Brain microvascular endothelial cell (primary cell): ENCODE data around the gene PACRG.
A peak's percentile ranks its signal among the peaks of the same experiment; 100 is the strongest.
"Not testable (repeated sequence)": the region's sequence is repeated elsewhere in the genome, so short reads cannot be mapped to it uniquely, and the experiment has no call there.

Experiments
- DNase-seq: peaks from one replicate; pipeline ENCODE4 v3.0.0-alpha.2; 2020
- H3K27ac ChIP-seq: fragments of 250-450 bp; sonication (Bioruptor Pico); 2 replicates; pipeline ENCODE4 v1.5.1; 2020; ENCODE audit warnings: mild to moderate bottlenecking, moderate library complexity
- H3K27me3 ChIP-seq: fragments of 250-450 bp; sonication (Bioruptor Pico); replicated peaks from 2 replicates; pipeline ENCODE4 v1.5.1; 2020; ENCODE audit warnings: mild to moderate bottlenecking
- H3K36me3 ChIP-seq: fragments of 250-450 bp; sonication (Bioruptor Pico); replicated peaks from 2 replicates; pipeline ENCODE4 v1.5.1; 2020; ENCODE audit warnings: mild to moderate bottlenecking
- H3K4me3 ChIP-seq: 2 replicates; pipeline ENCODE4 v1.5.1; 2011; ENCODE audit warnings: low read depth, mild to moderate bottlenecking, control low read depth, low read length, moderate library complexity
- in situ Hi-C: cut with HindIII; loops from 2 replicates; pipeline ENCODE4 v1.10.0; 2017; ENCODE audit warnings: low sequenced_read_pairs, low pct_ligation_motif_present
- TF ChIP-seq, protein P1 (sequence below): IDR thresholded peaks from 2 replicates; pipeline ENCODE4 v1.5.1; 2011; ENCODE audit warnings: low read depth, mild to moderate bottlenecking, moderate library complexity, low read length, control low read depth, inconsistent platforms; ENCODE audit errors: missing control alignments

PACRG gene

DNA sequence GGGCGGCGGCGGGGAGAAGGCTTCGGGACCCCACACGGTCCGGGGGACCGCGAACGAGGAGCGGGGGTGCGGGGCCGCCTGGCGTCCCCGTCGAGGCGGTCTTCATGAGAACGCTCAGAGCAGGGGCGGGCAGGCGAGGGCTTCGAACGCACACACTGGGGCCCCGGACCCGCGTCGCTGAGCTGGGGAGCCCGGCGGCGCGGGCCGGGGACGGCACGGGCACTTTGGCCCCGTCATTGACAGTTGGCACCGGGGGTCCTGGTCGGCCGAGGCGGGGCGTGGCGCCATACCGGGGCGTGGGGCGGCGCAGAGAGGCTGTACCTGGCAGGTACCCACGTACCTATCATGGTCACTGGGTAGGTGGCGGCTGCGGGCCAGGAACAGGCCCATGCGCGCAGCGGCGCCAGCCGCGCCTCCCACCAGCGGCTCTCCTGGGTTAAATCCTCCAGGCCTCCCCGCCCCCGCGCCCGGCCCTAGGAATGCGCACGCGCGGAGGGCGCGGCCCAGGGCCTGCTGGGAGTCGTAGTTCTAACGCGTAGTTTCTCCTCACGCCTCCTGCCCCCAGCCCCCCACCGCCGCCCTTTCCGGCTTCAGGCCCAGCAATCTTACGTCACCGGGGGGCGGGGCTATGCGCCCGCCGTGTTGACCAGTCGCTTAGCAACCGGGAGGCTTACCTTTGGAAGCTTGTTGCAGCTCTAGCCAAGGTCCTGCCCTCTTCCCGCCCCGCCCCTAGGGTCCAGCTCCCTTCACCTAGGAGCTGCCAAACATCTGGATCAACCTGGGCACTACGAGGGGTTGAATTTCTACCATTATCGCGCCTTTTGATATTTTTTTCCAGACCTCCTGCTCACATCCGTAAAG is at the start of gene PACRG, which contains the start of gene PRKN:
PACRG (plus strand) TSS at position 653 of the 861 bp plus-strand sequence.
PRKN (minus strand) TSS at position 445 of the 861 bp plus-strand sequence.
- Histone ChIP-seq H3K4me3 (peak within 1 kb of the TSS; percentile 81), H3K27me3 (no peaks in the 10 kb centered on the region), H3K27ac (peak within 1 kb of the TSS; percentile 71), H3K36me3 (no peaks in the 10 kb centered on the region)
- TF ChIP-seq, protein P1, sequence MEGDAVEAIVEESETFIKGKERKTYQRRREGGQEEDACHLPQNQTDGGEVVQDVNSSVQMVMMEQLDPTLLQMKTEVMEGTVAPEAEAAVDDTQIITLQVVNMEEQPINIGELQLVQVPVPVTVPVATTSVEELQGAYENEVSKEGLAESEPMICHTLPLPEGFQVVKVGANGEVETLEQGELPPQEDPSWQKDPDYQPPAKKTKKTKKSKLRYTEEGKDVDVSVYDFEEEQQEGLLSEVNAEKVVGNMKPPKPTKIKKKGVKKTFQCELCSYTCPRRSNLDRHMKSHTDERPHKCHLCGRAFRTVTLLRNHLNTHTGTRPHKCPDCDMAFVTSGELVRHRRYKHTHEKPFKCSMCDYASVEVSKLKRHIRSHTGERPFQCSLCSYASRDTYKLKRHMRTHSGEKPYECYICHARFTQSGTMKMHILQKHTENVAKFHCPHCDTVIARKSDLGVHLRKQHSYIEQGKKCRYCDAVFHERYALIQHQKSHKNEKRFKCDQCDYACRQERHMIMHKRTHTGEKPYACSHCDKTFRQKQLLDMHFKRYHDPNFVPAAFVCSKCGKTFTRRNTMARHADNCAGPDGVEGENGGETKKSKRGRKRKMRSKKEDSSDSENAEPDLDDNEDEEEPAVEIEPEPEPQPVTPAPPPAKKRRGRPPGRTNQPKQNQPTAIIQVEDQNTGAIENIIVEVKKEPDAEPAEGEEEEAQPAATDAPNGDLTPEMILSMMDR = no peak
- in situ Hi-C loops = no loop called here
- DNase-seq = peak; percentile 98

GRCh38 chr6:162678896-162679295 is 48.9 kb upstream of the PACRG start:
- DNase-seq, H3K36me3 ChIP-seq, H3K4me3 ChIP-seq, H3K27me3 ChIP-seq, in situ Hi-C loops, H3K27ac ChIP-seq: not testable (repeated sequence)

DNA sequence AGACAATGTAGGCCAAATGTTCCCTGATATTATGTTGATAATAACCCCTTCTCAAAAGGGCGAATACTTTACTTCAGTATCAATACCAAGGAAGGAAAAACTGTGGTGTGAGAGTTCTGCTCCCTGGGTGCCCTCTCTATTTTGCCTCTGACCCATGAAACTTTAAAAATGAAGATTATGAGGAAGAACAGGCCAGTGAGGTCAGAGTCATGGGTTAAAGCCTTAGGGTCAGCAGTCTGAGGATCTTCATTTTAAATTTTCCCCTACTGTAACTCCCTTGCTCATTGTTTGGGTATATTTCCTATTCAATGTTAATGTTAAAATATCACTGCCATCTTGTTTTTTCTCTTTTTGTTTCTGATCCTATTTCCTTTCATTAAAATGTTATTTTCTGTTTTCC is 48.1 kb upstream of the PACRG start:
- H3K4me3 ChIP-seq = no peak overlapping the region
- TF ChIP-seq, protein P1 = no peak

GRCh38 chr6:162680367-162680766 is 47.4 kb upstream of the PACRG start:
- Histone ChIP-seq H3K36me3 (no peaks in the 10 kb centered on the region), H3K27me3 (no peaks in the 10 kb centered on the region), H3K27ac (no peak overlapping the region), H3K4me3 (no peak overlapping the region)
- in situ Hi-C loops = no loop called here
- TF ChIP-seq, protein P1 = no peak
- DNase-seq = no peak

More for the DNA sequence above, 48.1 kb upstream of the PACRG start:
- Histone ChIP-seq H3K36me3 (no peaks in the 10 kb centered on the region), H3K27ac (no peak overlapping the region), H3K27me3 (no peaks in the 10 kb centered on the region)
- in situ Hi-C loops = no loop called here
- DNase-seq = no peak

DNA sequence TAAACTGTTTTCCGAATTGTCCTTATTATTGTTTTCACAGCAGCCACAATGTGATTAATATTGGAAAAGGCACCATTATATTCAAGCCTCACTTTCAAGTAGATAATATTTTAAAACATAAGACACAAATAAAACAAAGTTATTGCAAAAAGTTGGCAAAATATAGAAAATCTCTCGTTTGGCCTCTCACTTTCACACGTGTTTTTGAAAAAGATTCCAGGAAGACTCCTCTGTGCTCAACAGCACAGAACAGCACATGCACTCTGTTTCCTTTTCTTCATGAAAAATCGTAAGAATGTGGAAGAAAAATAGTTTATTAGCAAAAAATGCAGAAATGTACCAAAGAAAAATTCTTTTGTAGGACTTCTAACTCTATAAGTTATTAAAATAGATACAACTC is 46.9 kb upstream of the PACRG start:
- TF ChIP-seq, protein P1 = no peak
- Histone ChIP-seq H3K27ac (no peak overlapping the region), H3K4me3 (no peak overlapping the region), H3K36me3 (no peaks in the 10 kb centered on the region), H3K27me3 (no peaks in the 10 kb centered on the region)
- in situ Hi-C loops = no loop called here
- no peak for DNase-seq

DNA sequence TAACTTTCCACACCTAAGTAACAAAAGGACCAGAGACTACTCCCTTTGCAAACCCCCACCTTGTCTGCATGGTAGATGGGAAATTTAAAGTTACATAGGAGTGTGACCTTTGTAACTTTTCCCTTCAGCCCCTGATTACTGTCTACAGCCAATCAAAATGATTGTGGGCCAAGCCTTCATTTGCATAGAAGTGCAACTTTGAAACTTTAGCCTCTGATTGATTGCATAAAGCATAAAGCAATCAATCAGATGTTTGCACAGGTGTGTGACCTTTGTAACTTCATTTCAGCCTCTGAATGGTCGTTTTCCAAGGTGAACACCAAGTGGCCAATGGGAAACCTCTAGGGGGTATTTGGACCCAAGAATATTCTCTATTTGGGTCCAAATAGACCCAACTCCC is 46.3 kb upstream of the PACRG start:
- Histone ChIP-seq H3K27ac (no peak overlapping the region), H3K4me3 (no peak overlapping the region), H3K27me3 (no peaks in the 10 kb centered on the region), H3K36me3 (no peaks in the 10 kb centered on the region)
- no peak for DNase-seq
- in situ Hi-C loops = no loop called here
- TF ChIP-seq, protein P1 = no peak
